NCI-H2196 treated with DMSO at 0.1 percent for 48 hours (cell line): Measurements from ENCODE around the gene CMAS.

ENCODE experiments used
- DNase-seq: peaks from one replicate; lab custom pipeline; 2025; ENCODE audit not compliant: unreplicated experiment; lab: John Stamatoyannopoulos, UW

CMAS gene

DNA sequence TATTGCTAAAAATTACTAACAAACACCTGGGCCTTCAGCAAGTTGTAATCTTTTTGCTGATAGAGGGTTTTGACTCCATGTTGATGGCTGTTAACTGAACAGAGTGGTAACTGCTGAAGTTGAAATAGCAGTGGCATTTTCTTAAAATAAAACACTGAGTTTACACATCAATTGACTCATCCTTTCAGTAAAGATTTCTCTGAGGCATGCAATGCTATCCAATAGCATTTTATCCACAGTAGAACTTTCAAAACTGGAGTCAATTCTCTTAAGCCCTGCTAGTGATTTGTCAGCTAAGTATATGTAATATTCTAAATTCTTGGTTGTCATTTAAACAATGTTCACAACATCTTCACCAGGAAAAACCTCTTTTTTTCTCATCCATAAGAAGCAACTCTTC lies 59.5 kb downstream of the CMAS start:
- DNase-seq, result no peak

DNA sequence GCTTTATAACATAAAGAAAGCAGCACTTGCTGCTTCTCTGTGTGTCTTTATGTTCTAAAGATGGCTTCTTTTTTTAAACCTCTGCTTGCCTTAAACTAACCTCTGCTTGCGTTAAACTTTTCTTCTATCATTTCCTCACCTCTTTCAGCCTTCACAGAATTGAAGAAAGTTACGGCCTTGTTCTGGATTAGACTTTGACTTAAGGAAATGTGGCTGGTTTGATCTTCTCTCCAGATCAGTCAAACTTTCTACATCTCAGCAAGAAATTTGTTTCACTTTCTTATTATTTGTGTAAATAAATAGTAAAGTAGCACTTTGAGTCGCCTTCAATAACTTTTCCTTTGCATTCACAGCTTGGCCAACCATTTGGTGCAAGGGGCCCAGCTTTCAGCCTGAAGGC lies 64.2 kb downstream of the CMAS start:
- no peak for DNase-seq
